Uterus (tissue), 2 donors: Measurements from ENCODE around the gene ARHGEF16.

Experiments
- CTCF ChIP-seq, 4 experiments: fragments of 200-600 bp in 2 of 4; fragments of 450-650 bp in 2 of 4; sonication (generic) in 2 of 4; IDR thresholded peaks; one replicate each; pipeline ENCODE4 v1.5.1; 2016 to 2019; ENCODE audit warnings: antibody characterized with exemption in 4 of 4, mild to moderate bottlenecking in 2 of 4, moderate library complexity in 1 of 4
- POLR2A ChIP-seq, 2 donors: fragments of 450-650 bp; IDR thresholded peaks; one replicate each; pipeline ENCODE4 v1.6.1; 2016; ENCODE audit warnings: antibody characterized with exemption in 2 of 2, mild to moderate bottlenecking in 1 of 2, moderate library complexity in 1 of 2

GRCh38 chr1:3423245-3423829 is 31.1 kb upstream of the ARHGEF16 start:
- TF ChIP-seq CTCF (IDR thresholded peaks at IDR 0.05), result no peak
- no peak for TF ChIP-seq POLR2A (IDR thresholded peaks at IDR 0.05)
